NCI-H1436 (cell line): ENCODE results near the gene XPO4.
"Not testable (repeated sequence)": the region's sequence is repeated elsewhere in the genome, so short reads cannot be mapped to it uniquely, and the experiment has no call there.

Experiments used
- DNase-seq: peaks from one replicate; lab custom pipeline; 2025; lab: John Stamatoyannopoulos, UW

The XPO4 gene

GRCh38 chr13:20902438-20903163 is at the start of gene XPO4:
Gene XPO4, minus strand, starts transcription at chr13:20902746. Its CDS starts 8 bp downstream, at chr13:20902738.
- DNase-seq: peak; percentile 49

GRCh38 chr13:20948001-20948400 is 45.5 kb upstream of the XPO4 start:
- not testable (repeated sequence) for DNase-seq

- no peak for DNase-seq
Measured at GRCh38 chr13:20945952-20946383, 43.4 kb upstream of the XPO4 start.

GRCh38 chr13:20942938-20943559 is 40.5 kb upstream of the XPO4 start:
- DNase-seq: no peak

- DNase-seq: not testable (repeated sequence)
Measured at GRCh38 chr13:20940511-20940910, 38.0 kb upstream of the XPO4 start.

GRCh38 chr13:20940083-20940482 is 37.5 kb upstream of the XPO4 start:
- no peak for DNase-seq

- no peak for DNase-seq
Measured at GRCh38 chr13:20939662-20940061, 37.1 kb upstream of the XPO4 start.

GRCh38 chr13:20938302-20938701 is 35.8 kb upstream of the XPO4 start:
- no peak for DNase-seq

- no peak for DNase-seq
Measured at GRCh38 chr13:20927596-20928257, 25.2 kb upstream of the XPO4 start.

- not testable (repeated sequence) for DNase-seq
Measured at GRCh38 chr13:20925395-20925790, 22.8 kb upstream of the XPO4 start.

- DNase-seq: peak; percentile 55
Measured at GRCh38 chr13:20924758-20925394, 22.3 kb upstream of the XPO4 start.

- no peak for DNase-seq
Measured at GRCh38 chr13:20923272-20923671, 20.7 kb upstream of the XPO4 start.

- no peak for DNase-seq
Measured at GRCh38 chr13:20921572-20921971, 19.0 kb upstream of the XPO4 start.

GRCh38 chr13:20915676-20916075 is 13.1 kb upstream of the XPO4 start:
- DNase-seq: not testable (repeated sequence)

GRCh38 chr13:20911037-20911436 is 8.5 kb upstream of the XPO4 start:
- no peak for DNase-seq

GRCh38 chr13:20908714-20909497 is 6.4 kb upstream of the XPO4 start:
- no peak for DNase-seq

GRCh38 chr13:20904908-20905307 is 2.4 kb upstream of the XPO4 start:
- DNase-seq: no peak

- no peak for DNase-seq
Measured at GRCh38 chr13:20903164-20903475, 574 bp upstream of the XPO4 start.

GRCh38 chr13:20901668-20902437 is 693 bp downstream of the XPO4 start:
- no peak for DNase-seq

- no peak for DNase-seq
Measured at GRCh38 chr13:20894245-20894644, 8.3 kb downstream of the XPO4 start.

GRCh38 chr13:20891768-20892167 is 10.8 kb downstream of the XPO4 start:
- no peak for DNase-seq
